GM21515 (cell line): ENCODE data around the gene DDX43.
A peak's percentile ranks its signal among the peaks of the same experiment; 100 is the strongest.
"Not testable (repeated sequence)": the region's sequence is repeated elsewhere in the genome, so short reads cannot be mapped to it uniquely, and the experiment has no call there.

Experiments
- ATAC-seq: cut with Tn5 transposase; IDR thresholded peaks from one replicate; pipeline ENCODE4 v1.9.1; 2021; ENCODE audit not compliant: unreplicated experiment

DDX43 gene

GRCh38 chr6:73388800-73389512 is 5.7 kb upstream of the DDX43 start:
- peak; percentile 82 for ATAC-seq

GRCh38 chr6:73389854-73390253 is 4.8 kb upstream of the DDX43 start:
- no peak for ATAC-seq

GRCh38 chr6:73391675-73392074 is 3.0 kb upstream of the DDX43 start:
- no peak for ATAC-seq

GRCh38 chr6:73392188-73392587 is 2.4 kb upstream of the DDX43 start:
- ATAC-seq = not testable (repeated sequence)

GRCh38 chr6:73393278-73393677 is 1.4 kb upstream of the DDX43 start:
- ATAC-seq = no peak

GRCh38 chr6:73395875-73396274 is 1.2 kb downstream of the DDX43 start:
- ATAC-seq = no peak

GRCh38 chr6:73400656-73401055 is 6.0 kb downstream of the DDX43 start:
- no peak for ATAC-seq

GRCh38 chr6:73409395-73409794 is 14.8 kb downstream of the DDX43 start:
- no peak for ATAC-seq

GRCh38 chr6:73413102-73413501 is 18.5 kb downstream of the DDX43 start:
- ATAC-seq = no peak

GRCh38 chr6:73418081-73418741 is 23.6 kb downstream of the DDX43 start:
- no peak for ATAC-seq

- no peak for ATAC-seq
Measured at GRCh38 chr6:73421534-73421933, 26.9 kb downstream of the DDX43 start.

GRCh38 chr6:73435236-73435635 is 40.6 kb downstream of the DDX43 start:
- ATAC-seq = no peak

GRCh38 chr6:73443555-73443954 is 48.9 kb downstream of the DDX43 start:
- ATAC-seq = no peak

- peak; percentile 63 for ATAC-seq
Measured at GRCh38 chr6:73451223-73452106, 56.8 kb downstream of the DDX43 start.

- peak; percentile 66 for ATAC-seq
Measured at GRCh38 chr6:73452107-73452461, 57.5 kb downstream of the DDX43 start, which contains the start of gene CGAS. Gene CGAS, minus strand, starts transcription at chr6:73452297. Its CDS starts 116 bp downstream, at chr6:73452181.

GRCh38 chr6:73455865-73456629 is 61.4 kb downstream of the DDX43 start:
- ATAC-seq = no peak

GRCh38 chr6:73459474-73459873 is 64.8 kb downstream of the DDX43 start:
- not testable (repeated sequence) for ATAC-seq

GRCh38 chr6:73460056-73460455 is 65.4 kb downstream of the DDX43 start:
- ATAC-seq = no peak

GRCh38 chr6:73461537-73462350 is 67.1 kb downstream of the DDX43 start, which contains the start of gene MTO1:
Gene MTO1, plus strand, starts transcription at chr6:73461737. Its CDS starts 118 bp downstream, at chr6:73461855.
- peak; percentile 94 for ATAC-seq
